H4 (cell line): ENCODE results near the gene TP53RK. TPM values are rescaled to one million over a fixed set of nuclear protein-coding genes. Genes with fewer than 3 reads are reported as not detected.

Source experiments
- DNase-seq: peaks from one replicate; pipeline ENCODE4 v3.0.0-alpha.2; 2015; ENCODE audit warnings: low spot score
- total RNA-seq: library from RNA; depleted of rRNA; stranded (reverse); fragments of >200 nt; shearing (Covaris generic); gene quantifications from 2 replicates; pipeline ENCODE4 v1.2.3, GENCODE V29; 2014

The TP53RK gene
- total RNA-seq, 1 experiment from 2014 or later, result 15.7 TPM

DNA sequence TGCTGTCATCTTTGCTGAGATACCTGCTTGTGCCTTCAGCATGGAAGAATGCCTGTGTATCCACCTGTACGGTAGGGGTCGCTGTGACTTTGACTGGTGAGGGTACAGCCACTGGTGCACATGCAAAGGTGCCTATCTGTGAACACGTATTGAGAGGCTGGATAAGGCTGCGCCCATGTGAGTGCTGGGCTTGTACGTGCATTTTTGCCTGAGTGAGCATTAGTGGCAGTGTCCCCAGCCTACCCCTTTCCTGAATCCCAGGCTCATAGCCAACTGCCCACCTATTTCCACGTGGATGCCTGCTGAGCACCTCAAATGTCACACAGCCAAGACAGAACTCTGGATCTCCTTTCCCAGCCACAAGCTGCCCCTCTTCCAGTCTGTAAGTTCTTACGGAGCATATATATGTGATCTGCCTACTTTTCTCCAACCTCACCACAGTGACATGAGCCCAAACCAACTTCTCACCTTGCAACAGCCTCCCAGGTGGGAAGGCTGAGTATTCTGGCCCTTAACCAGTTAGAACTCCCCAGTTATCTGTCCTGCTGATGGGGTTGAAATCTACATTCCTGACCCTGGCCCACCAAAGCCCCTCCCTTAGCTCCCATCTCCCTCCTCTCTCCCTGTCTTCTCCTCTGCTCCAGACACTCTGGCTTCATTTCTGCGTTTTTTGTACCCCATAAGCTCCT, 19.1 kb upstream of the TP53RK start:
- no peak for DNase-seq

DNA sequence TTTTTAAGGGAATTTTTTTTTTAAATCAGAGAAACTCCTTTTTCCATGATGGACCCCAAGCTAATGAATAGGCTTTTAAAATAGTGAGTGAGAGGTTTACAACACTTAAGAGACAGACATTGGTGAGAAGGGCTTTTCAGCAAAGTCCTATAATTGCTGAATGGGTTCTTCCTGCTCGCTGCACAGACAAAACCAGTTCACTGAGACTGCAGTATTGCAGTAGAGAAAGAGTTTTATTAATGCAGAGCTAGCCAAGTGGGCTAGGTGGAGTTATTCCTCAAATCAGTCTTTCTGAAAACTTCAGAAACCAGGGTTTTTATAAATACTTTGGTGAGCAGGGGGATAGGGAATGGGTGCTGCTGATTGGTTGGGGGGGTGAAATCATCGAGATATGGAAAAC, 17.0 kb upstream of the TP53RK start:
- no peak for DNase-seq

DNA sequence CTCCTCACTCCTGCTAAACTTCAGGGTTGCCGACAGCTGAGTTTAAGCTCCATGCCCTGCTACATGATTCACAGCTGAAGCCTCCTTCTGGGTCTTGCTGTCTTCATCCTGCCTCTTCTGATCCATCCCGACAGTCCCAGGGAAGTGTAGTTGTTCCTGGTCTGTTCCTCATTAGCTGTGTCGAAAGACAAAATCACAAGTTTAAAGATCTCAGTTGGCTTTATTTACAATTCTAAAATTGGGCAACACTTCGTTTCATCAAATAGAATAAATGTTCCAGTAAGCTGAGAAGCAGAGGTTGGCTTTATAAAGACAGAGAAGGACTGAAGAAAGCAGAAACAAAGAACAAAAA, 16.1 kb upstream of the TP53RK start:
- no peak for DNase-seq

DNA sequence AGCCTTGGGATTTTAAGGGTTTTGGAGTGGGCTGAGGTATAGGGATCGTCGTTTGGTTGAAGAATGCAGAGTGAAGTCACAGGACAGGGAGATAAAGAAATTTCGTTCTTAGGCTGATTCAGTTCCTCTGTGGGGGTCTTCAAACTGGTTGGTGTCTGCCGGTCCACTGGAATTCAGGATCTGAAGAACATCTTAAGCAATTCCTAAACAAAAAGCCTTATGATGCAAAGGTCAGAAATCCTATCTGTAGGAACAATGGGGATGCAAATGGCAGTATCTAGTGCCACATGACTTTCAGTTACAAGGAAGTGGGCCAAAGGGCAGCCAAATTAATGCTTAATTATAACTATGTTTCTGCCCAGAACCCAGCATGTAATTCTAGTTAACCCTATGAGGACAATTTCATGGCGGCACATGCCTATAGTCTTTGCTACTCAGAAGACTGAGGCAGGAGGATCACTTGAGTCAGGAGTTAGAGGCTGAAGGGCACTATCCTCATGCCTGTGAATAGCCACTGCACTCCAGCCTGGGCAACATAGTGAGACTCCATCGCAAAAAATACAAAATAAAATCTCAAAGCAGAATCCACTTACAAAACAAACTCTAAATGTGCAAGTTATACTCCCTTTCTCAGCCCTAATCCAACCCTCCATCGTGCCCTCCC, 15.6 kb upstream of the TP53RK start:
- DNase-seq, result no peak

DNA sequence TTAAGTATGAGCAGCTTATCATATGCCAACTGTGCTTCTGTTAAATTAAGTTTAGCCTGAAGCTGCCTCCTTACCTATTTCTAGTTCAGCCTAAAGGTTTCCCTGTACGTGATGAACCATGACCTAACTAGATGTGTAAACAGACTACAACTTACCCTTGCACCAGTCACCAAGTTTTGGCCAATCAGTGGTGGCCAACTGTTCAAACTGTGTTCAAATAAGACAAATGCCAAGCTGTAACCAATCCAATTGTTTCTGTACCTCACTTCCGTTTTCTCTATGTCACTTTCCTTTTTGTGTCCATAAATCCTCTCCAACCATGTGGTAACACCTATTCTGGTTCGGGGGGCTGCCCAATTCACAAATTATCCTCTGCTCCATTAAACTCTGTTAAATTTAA, 14.2 kb upstream of the TP53RK start:
- no peak for DNase-seq

DNA sequence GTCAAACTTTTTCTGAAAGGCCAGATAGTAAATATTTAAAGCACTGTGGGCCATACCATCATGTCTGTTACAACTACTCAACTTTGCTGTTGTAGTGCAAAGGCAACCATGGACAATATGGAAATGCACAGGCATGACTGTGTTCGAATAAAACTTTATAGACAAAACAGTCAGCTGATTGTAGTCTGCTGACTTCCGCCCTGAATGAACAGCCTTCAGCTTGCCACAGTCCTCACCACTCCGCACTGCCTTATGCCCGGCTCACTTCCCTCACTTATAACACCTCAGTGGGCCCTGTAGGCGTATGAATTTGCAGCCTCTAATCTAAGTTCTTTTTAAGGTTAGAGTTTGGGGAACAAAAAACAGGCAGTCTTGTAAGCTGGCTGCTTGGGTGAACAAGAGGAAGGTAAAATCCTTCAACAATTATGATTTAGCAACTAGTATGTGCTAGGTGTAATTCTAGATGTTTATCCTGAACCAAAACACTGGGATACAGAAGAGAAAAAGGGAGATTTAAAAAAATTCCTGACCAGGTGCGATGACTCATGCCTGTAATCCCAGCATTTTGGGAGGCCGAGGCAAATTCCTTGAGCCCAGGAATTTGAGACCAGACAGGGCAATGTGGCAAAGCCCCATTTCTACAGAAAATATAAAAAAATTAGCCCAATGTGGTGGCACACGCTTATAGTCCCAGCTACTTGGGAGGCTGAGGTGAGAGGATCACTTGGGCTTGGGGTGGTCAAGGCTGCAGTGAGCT, 13.4 kb upstream of the TP53RK start:
- no peak for DNase-seq

DNA sequence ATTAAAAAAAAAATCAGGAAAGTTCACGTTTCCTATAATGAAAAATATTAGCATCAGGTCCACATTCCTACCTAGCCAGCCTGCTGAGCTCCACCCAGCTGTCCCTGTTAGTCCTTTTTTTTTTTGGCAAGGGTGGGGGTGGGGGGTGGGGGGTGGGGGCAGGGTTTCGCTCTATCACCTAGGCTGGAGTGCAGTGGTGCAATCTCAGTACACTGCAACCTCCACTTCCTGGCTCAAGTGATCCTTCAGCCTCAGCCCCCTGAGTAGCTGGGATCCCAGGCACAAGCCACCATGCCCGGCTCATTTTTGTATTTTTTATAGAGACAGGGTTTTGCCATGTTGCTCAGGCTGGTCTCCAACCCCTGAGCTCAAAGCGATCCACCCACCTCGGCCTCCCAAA, 12.7 kb upstream of the TP53RK start:
- DNase-seq, result no peak

DNA sequence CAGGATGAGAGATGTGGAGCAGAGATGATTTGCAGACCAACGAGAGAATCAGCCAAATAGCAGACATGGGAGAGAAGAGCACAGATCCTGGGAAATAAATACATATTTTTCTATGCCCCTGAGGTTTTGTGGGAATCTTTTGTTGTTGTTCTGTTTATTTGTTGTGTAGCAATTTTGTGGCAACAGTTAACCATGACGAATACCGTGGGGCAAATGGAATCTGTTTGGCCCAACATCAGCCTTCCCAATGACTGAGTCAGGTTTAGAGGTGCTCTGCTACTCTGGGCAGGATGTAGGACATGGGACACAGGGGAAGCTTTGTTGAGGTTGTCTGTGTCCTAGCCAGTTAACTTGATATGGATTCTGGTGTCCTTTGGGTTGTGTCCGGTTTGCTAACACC, 12.3 kb upstream of the TP53RK start:
- DNase-seq, result no peak

DNA sequence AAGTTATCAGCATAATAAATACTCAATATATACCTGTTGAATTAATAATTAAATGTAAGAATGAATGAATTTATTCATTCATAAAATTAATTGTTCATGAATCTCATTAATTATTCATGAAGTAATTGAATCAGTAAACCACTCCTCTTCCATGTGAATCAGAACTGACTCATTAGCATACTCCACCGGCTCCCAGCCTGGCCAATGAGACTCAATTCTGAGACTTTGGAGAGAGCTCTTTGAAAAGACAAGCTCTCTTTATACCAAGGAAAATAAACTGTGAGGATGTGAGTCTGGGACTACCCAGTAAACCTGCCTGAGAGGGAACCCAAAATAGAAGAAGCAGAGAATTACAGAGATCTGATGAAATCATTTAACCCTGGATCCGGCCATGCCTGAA, 11.8 kb upstream of the TP53RK start:
- no peak for DNase-seq

DNA sequence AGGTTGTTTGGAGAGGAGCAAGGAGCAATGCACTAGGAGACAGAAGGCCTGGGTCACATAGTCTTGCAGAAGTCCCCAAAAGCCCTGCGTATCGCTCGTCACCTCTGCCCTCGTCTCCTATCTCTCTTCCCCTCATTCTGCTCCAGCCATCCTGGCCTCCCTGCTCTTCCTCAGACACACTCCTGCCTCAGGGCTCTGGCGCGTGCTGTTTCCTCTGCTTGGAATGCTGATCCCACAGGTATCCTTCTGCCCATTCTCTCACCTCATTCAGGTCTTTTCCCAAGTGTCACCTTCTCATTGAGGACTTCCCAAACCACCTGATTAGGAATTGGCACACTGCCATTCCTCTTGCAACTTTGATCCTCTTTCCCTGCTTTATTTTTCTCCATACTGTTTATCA, 11.2 kb upstream of the TP53RK start:
- no peak for DNase-seq

DNA sequence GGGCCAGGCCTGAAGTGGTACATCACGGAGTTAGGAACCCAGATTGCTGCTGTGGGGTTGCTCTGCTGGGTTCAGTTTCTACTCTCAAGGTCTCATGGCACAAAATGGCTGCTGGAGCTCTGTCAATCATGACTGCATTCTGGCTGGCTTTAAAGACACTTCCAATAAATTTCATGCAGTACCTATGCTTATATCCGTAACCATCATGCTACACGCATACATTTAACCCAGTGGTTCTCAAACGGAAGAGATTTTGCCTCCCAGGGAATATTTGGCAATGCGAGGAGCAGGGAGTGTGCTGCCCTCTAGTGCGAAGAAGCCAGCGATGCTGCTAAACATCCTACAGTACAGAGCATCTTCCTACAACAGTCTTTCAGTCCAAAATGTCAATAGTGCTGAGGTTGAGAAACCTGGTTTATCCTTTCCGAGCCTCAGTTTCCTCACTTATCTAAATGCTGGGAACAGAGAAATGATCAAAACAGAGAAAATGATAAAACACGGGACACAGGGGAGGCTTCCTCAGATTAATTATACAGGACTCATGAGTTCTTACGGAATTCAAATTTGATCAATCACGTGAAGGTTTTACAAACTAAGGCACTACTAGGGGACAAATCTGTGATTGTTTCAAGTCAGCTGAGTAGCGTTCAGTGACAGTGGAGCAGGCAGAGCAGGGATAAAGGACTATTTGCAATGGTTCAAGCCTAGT, 10.6 kb upstream of the TP53RK start:
- DNase-seq, result peak; percentile 42

DNA sequence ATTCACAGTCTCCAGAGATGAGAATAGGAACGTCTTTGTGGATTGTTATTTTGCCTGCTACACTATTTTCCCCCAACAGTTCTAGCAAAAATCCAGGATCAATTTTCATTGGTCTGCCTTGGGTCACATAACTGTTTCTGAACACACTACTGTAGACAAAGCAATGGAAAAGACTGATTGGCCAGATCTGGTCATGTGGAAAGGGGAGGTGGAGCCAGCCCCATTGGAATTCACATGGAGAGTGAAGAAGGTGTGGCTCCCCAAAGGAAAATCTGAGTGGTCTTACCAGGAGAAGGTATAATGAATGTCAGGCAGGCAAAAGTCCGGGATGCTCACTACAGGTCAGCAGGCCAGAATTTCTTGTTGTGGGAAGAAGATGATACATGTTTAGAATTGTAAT, 9.5 kb upstream of the TP53RK start:
- no peak for DNase-seq

DNA sequence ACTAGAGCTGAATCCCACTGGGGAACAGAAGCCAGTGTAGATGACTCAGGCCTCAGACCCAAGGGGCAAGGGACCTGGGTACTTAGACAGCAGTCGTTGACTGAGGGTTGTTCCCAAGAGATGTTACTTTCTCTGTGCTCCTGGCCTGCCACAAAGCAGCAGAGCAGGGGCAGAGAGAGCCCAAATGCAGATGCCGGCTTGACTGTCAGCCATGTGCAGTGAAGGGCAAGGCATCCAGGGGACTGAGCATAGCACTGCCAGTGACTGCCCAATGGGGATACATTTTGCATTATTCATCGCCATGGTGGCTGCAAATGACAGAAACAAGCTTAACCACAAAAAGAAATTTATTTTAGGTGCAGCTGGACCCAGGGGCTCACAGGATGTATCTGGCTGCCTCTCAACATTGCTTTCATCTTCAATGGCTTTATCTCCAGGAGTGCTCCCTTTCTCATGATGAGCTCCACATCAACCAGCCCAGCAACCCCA, 7.6 kb upstream of the TP53RK start:
- DNase-seq, result no peak

DNA sequence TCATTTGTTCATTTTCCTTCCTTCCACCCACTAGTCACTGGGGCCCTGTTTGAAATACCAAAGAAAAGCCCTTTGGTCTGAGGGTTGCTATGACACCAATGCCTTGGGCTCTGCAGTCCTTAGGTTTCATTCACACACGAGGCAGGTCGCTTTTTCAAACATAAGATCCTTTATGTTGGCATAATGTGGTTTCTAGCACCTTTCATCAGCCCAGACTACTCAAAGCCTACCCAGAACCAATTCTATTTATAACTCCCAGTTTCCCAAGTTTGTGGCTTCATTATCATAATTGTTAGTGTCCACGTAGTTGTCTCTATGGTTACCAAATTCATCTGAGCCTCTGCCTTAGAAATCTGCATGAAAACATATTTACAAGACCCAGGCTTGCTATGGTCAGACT, 6.6 kb upstream of the TP53RK start:
- DNase-seq, result peak; percentile 70

DNA sequence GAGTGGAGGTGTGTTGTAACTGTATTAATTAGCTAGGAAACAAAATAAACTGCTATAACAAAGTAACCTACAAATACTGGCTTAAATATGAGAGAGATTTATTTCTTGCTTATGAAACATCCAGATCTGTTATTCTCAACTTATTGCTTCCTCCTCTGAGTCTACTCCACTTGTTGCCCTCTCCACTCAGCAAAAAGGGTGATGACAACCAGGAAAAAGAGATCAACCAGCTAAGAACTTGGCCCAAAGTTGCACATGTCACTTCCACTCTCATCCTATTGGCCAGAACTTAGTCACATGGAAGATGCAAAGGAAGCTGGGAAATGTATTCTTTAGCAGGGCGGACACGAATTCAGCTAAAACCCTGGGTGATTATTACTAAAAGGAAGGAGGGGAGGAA, 5.2 kb upstream of the TP53RK start:
- no peak for DNase-seq

DNA sequence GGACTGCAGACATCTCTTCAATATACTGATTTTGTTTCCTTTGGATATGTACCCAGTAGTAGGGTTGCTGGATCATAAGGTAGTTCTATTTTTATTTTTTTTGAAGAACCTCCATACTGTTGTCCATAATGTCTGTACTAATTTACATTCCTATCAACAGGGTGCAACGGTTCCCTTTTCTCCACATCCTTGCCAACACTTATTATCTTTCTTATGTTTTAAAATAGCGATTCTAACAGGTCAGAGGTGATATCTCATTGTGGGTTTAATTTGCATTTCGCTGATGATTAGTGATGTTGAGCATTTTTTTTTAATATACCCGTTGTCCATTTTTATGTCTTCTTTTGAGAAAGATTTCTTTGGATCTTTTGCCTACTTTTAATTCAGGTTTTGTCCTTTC, 2.0 kb upstream of the TP53RK start:
- no peak for DNase-seq

DNA sequence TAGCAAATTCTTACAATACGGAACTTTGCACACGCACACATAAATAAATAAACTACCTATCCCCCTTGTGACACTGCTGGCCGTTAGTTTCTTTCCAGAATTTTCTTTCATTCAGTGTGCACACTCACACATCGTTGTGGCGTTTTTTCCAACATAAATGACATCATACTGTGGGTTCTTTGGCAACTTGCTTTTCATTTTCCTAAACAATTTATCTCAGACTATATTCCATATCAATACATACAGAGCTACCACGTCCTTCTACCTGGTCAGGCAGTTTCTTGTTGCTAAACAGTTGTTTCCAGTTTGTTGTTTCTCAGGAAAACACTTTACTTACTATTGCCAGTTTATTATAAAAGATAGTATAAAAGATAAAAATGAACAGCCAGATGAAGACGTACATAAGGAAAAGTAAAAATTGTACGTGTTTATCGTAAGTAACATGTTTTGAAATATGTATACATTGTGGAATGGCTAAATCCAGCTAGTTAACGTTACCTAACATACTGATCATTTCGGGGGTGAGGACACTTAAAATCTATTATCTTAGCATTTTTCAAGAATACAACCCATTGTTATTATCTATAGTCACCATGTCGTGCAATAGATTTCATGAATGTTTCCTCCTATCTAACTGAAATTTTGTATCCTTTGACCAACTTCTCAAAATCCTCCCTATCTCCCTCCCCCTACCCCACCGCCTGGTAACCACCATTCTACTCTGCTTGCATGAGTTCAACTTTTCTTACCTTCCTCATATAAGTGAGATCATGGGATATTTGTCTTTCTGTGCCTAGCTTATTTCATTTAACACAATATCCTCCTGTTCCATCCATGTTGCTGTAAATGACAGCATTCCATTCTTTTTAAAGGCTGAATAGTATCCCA, 1.2 kb upstream of the TP53RK start:
- no peak for DNase-seq

DNA sequence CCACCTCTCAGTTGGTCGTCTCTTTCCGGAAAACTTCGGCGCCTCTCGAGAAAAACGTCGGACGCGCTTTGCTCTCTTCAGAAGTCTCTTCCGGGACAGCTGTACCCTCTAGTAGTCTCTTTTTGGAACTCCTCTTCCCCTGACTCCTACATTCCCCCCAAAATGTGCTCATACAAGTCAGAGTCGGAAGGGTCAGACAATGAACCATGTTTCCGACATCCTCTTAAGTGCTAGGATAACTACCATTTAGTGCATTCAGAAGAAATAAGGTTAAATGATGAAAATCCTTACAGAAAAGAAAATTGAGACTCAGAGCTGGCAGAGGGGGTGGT, 476 bp upstream of the TP53RK start:
- DNase-seq, result no peak

DNA sequence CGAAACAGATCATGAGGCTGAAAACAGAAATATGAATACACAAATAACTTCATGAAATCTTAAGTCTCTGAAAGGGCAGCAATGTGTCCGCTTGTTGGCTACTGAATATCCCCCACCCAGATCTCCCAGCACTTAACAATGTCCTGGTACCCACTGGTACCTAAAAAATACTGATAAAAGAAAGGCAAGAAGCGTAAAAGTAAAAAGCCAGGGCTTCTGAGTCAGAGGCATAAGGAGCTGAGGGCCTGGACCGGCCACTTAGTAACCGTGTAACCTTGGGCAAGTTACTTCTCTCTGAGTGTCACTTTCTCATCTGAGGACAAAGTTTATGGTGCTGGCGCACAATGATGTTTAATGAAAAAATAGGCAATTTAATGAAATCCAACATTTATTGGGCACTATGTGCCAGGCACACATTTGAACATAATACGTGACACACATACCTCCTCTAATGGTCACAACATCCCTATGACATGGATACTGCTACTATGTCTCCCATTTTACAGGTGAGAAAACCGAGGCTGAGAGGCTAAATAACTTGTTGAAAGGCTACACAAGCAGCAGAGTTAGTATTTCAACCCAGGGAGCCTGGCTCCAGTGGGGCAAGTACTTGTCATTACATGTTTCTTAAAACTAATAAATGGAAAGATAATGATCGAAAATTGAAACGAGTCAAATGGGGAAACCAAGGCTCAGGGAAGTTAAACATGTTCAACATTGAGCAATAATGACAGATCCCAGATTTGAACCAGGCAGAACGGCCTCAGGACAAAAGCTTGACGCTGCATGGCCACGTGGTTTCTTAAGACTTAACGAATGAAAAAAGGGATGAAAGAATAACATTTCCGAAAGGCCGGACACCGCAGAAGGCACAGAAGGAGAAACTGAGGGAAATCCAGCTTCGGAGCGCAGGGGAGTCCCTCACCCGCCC, 828 bp downstream of the TP53RK start:
- no peak for DNase-seq
